Chondrocyte (in vitro differentiated cells): ENCODE results near the gene KRTAP9-6. TPM values are rescaled to one million over a fixed set of nuclear protein-coding genes. Genes with fewer than 3 reads are reported as not detected.

ENCODE experiments used
- DNase-seq: peaks from one replicate; pipeline ENCODE4 v3.0.0; 2021; ENCODE audit warnings: mixed read lengths, low spot score
- H3K27ac Mint-ChIP-seq: one replicate; pipeline ENCODE4 v1.8.0; 2021; ENCODE audit warnings: mild to moderate bottlenecking, moderate library complexity, mixed read lengths; ENCODE audit not compliant: unreplicated experiment
- H3K27me3 Mint-ChIP-seq: 2 replicates; pipeline ENCODE4 v1.8.0; 2021; ENCODE audit warnings: low read depth, mixed read lengths
- H3K36me3 Mint-ChIP-seq: 2 replicates; pipeline ENCODE4 v1.8.0; 2021; ENCODE audit warnings: low read depth, mixed read lengths
- H3K4me1 Mint-ChIP-seq: 2 replicates; pipeline ENCODE4 v1.8.0; 2021; ENCODE audit warnings: low read depth, mild to moderate bottlenecking, mixed read lengths
- H3K4me3 Mint-ChIP-seq: one replicate; pipeline ENCODE4 v1.8.0; 2021; ENCODE audit warnings: mild to moderate bottlenecking, moderate library complexity, mixed read lengths; ENCODE audit not compliant: unreplicated experiment
- H3K9me3 Mint-ChIP-seq: 2 replicates; pipeline ENCODE4 v1.8.0; 2021; ENCODE audit warnings: low read depth, mixed read lengths
- CTCF ChIP-seq: fragments of 200-600 bp; sonication (generic); IDR thresholded peaks from 2 replicates; pipeline ENCODE4 v1.5.0; 2021; ENCODE audit warnings: antibody characterized with exemption, mild to moderate bottlenecking, moderate library complexity
- total RNA-seq: library from RNA; stranded (reverse); gene quantifications from 3 replicates; pipeline ENCODE4 v1.2.1, GENCODE V29; 2021

Gene KRTAP9-6
- total RNA-seq, 1 donor from 2014 or later: not detected

GRCh38 chr17:41284043-41284442 is 18.9 kb downstream of the KRTAP9-6 start:
- Mint-ChIP-seq H3K27me3 (no peaks in the 10 kb centered on the region), H3K27ac (no peak overlapping the region)
- no peak for DNase-seq

GRCh38 chr17:41284546-41284945 is 19.4 kb downstream of the KRTAP9-6 start:
- Mint-ChIP-seq H3K4me1 (peaks cover 13% of the 10 kb centered on the region), H3K4me3 (no peak overlapping the region), H3K27ac (no peak overlapping the region), H3K9me3 (peaks cover 3% of the 10 kb centered on the region), H3K36me3 (no peaks in the 10 kb centered on the region), H3K27me3 (no peaks in the 10 kb centered on the region)
- no peak for DNase-seq
- no peak for TF ChIP-seq CTCF

More at GRCh38 chr17:41284043-41284442, 18.9 kb downstream of the KRTAP9-6 start:
- Mint-ChIP-seq H3K4me3 (no peak overlapping the region), H3K36me3 (no peaks in the 10 kb centered on the region), H3K9me3 (peaks cover 3% of the 10 kb centered on the region), H3K4me1 (peaks cover 13% of the 10 kb centered on the region)
- no peak for TF ChIP-seq CTCF

GRCh38 chr17:41287050-41287449 is 21.9 kb downstream of the KRTAP9-6 start:
- no peak for DNase-seq
- TF ChIP-seq CTCF: no peak
- Mint-ChIP-seq H3K4me1 (peaks cover 13% of the 10 kb centered on the region), H3K27me3 (no peaks in the 10 kb centered on the region), H3K27ac (no peak overlapping the region), H3K36me3 (no peaks in the 10 kb centered on the region), H3K4me3 (no peak overlapping the region), H3K9me3 (no peaks in the 10 kb centered on the region)

GRCh38 chr17:41294016-41294415 is 28.8 kb downstream of the KRTAP9-6 start:
- Mint-ChIP-seq H3K27me3 (no peaks in the 10 kb centered on the region), H3K4me3 (no peak overlapping the region), H3K27ac (no peak overlapping the region), H3K4me1 (no peaks in the 10 kb centered on the region), H3K36me3 (no peaks in the 10 kb centered on the region), H3K9me3 (no peaks in the 10 kb centered on the region)
- DNase-seq: no peak
- no peak for TF ChIP-seq CTCF

GRCh38 chr17:41296846-41297245 is 31.7 kb downstream of the KRTAP9-6 start:
- no peak for DNase-seq
- H3K4me1 Mint-ChIP-seq: no peaks in the 10 kb centered on the region
- no peaks in the 10 kb centered on the region for H3K27me3 Mint-ChIP-seq
- H3K9me3 Mint-ChIP-seq: peaks cover 6% of the 10 kb centered on the region
- no peak overlapping the region for H3K27ac Mint-ChIP-seq
- peaks cover 2% of the 10 kb centered on the region for H3K36me3 Mint-ChIP-seq
- TF ChIP-seq CTCF: no peak
- no peak overlapping the region for H3K4me3 Mint-ChIP-seq
